Ectodermal cell (in vitro differentiated cells): Measurements from ENCODE around the gene RGS17.
A peak's percentile ranks its signal among the peaks of the same experiment; 100 is the strongest.
"Not testable (repeated sequence)": the region's sequence is repeated elsewhere in the genome, so short reads cannot be mapped to it uniquely, and the experiment has no call there.

ENCODE experiments used
- H3K27ac ChIP-seq: 2 replicates; pipeline ENCODE4 v1.7.0; 2013; ENCODE audit warnings: mild to moderate bottlenecking, low read depth, low read length; ENCODE audit not compliant: insufficient read depth, poor library complexity, severe bottlenecking
- H3K27me3 ChIP-seq: 2 replicates; pipeline ENCODE4 v1.7.0; 2013; ENCODE audit warnings: mild to moderate bottlenecking, low read length; ENCODE audit not compliant: insufficient read depth, control insufficient read depth, poor library complexity, severe bottlenecking
- H3K36me3 ChIP-seq: one replicate; pipeline ENCODE4 v1.7.0; 2013; ENCODE audit warnings: low read length; ENCODE audit not compliant: control insufficient read depth, insufficient read depth
- H3K4me1 ChIP-seq: one replicate; pipeline ENCODE4 v1.7.0; 2013; ENCODE audit warnings: low read length; ENCODE audit not compliant: control insufficient read depth, insufficient read depth
- H3K4me3 ChIP-seq: 2 replicates; pipeline ENCODE4 v1.7.0; 2013; ENCODE audit warnings: low read depth, low read length, control low read depth; ENCODE audit not compliant: insufficient read depth
- H3K9me3 ChIP-seq: 2 replicates; pipeline ENCODE4 v1.7.0; 2013; ENCODE audit warnings: mild to moderate bottlenecking, low read length, moderate library complexity; ENCODE audit not compliant: control insufficient read depth
- WGBS, 2 experiments: methylation state at CpG; one replicate each; pipeline ENCODE4 v1.1.7; 2013; ENCODE audit warnings: missing lambda C conversion rate in 2 of 2; 5-methylcytosine and 5-hydroxymethylcytosine counted together

RGS17 gene

GRCh38 chr6:153150371-153150751 lies 19.3 kb upstream of the RGS17 start:
- 92 to 94% methylated on average over 11 of the region's 11 CpGs for WGBS, 2 experiments

GRCh38 chr6:153149891-153150290 lies 18.8 kb upstream of the RGS17 start:
- Histone ChIP-seq H3K27me3 (no peaks in the 10 kb centered on the region), H3K9me3 (no peaks in the 10 kb centered on the region), H3K4me1 (no peaks in the 10 kb centered on the region), H3K4me3 (no peak overlapping the region), H3K36me3 (no peaks in the 10 kb centered on the region), H3K27ac (no peak overlapping the region)
- WGBS, 2 experiments = 93 to 96% methylated on average over 6 of the region's 6 CpGs

More at GRCh38 chr6:153150371-153150751, 19.3 kb upstream of the RGS17 start:
- H3K36me3 ChIP-seq = no peaks in the 10 kb centered on the region
- H3K4me1 ChIP-seq = no peaks in the 10 kb centered on the region
- H3K27me3 ChIP-seq = no peaks in the 10 kb centered on the region
- H3K27ac ChIP-seq = no peak overlapping the region
- H3K4me3 ChIP-seq = no peak overlapping the region
- no peaks in the 10 kb centered on the region for H3K9me3 ChIP-seq

GRCh38 chr6:153146413-153146812 lies 15.3 kb upstream of the RGS17 start:
- Histone ChIP-seq H3K4me1 (no peaks in the 10 kb centered on the region), H3K9me3 (no peaks in the 10 kb centered on the region), H3K27me3 (no peaks in the 10 kb centered on the region), H3K4me3 (no peak overlapping the region), H3K36me3 (no peaks in the 10 kb centered on the region), H3K27ac (no peak overlapping the region)

- H3K27me3 ChIP-seq = no peaks in the 10 kb centered on the region
- no peaks in the 10 kb centered on the region for H3K9me3 ChIP-seq
- no peaks in the 10 kb centered on the region for H3K36me3 ChIP-seq
- no peaks in the 10 kb centered on the region for H3K4me1 ChIP-seq
- no peak overlapping the region for H3K4me3 ChIP-seq
- no peak overlapping the region for H3K27ac ChIP-seq
- WGBS, 2 experiments = 72 to 73% methylated on average over 4 of the region's 4 CpGs
Observed at GRCh38 chr6:153145591-153145990, 14.5 kb upstream of the RGS17 start.

- Histone ChIP-seq H3K36me3 (no peaks in the 10 kb centered on the region), H3K9me3 (no peaks in the 10 kb centered on the region), H3K4me1 (peaks cover 5% of the 10 kb centered on the region), H3K27me3 (no peaks in the 10 kb centered on the region), H3K4me3 (no peak overlapping the region), H3K27ac (no peak overlapping the region)
- WGBS, 2 experiments = 92 to 97% methylated on average over 3 to 4 of the region's 4 CpGs
Observed at GRCh38 chr6:153143200-153143599, 12.1 kb upstream of the RGS17 start.

- Histone ChIP-seq H3K4me1 (peaks cover 5% of the 10 kb centered on the region), H3K4me3 (no peak overlapping the region), H3K27ac (no peak overlapping the region), H3K36me3 (no peaks in the 10 kb centered on the region), H3K9me3 (no peaks in the 10 kb centered on the region), H3K27me3 (no peaks in the 10 kb centered on the region)
- 85 to 88% methylated on average over 2 of the region's 2 CpGs for WGBS, 2 experiments
Observed at GRCh38 chr6:153140299-153140698, 9.2 kb upstream of the RGS17 start.

GRCh38 chr6:153138930-153139329 lies 7.8 kb upstream of the RGS17 start:
- Histone ChIP-seq H3K9me3 (no peaks in the 10 kb centered on the region), H3K36me3 (no peaks in the 10 kb centered on the region), H3K27me3 (no peaks in the 10 kb centered on the region), H3K27ac (no peak overlapping the region), H3K4me3 (no peak overlapping the region), H3K4me1 (peaks cover 5% of the 10 kb centered on the region)
- 94 to 100% methylated on average over 1 of the region's 1 CpG for WGBS, 2 experiments

GRCh38 chr6:153135681-153136080 lies 4.6 kb upstream of the RGS17 start:
- Histone ChIP-seq H3K27me3 (no peaks in the 10 kb centered on the region), H3K36me3 (no peaks in the 10 kb centered on the region), H3K4me1 (peaks cover 5% of the 10 kb centered on the region), H3K27ac (no peak overlapping the region), H3K4me3 (no peak overlapping the region), H3K9me3 (no peaks in the 10 kb centered on the region)
- WGBS, 2 experiments = 94 to 96% methylated on average over 2 of the region's 2 CpGs

- WGBS, 2 experiments = 96 to 98% methylated on average over 30 of the region's 30 CpGs
- H3K4me1 ChIP-seq, H3K36me3 ChIP-seq, H3K4me3 ChIP-seq, H3K27ac ChIP-seq, H3K9me3 ChIP-seq: not testable (repeated sequence)
- peaks cover 18% of the 10 kb centered on the region for H3K27me3 ChIP-seq
Observed at GRCh38 chr6:153133667-153134066, 2.6 kb upstream of the RGS17 start.

- Histone ChIP-seq H3K27ac (no peak overlapping the region), H3K9me3 (no peaks in the 10 kb centered on the region), H3K36me3 (no peaks in the 10 kb centered on the region), H3K27me3 (peaks cover 19% of the 10 kb centered on the region), H3K4me1 (no peaks in the 10 kb centered on the region), H3K4me3 (peak overlapping the region; percentile 86)
- WGBS, 2 experiments = 0% methylated on average over 54 of the region's 54 CpGs
Observed at GRCh38 chr6:153130515-153131036, 506 bp downstream of the RGS17 start.
